ENCODE data around the gene ZBTB40.

The ZBTB40 gene

DNA sequence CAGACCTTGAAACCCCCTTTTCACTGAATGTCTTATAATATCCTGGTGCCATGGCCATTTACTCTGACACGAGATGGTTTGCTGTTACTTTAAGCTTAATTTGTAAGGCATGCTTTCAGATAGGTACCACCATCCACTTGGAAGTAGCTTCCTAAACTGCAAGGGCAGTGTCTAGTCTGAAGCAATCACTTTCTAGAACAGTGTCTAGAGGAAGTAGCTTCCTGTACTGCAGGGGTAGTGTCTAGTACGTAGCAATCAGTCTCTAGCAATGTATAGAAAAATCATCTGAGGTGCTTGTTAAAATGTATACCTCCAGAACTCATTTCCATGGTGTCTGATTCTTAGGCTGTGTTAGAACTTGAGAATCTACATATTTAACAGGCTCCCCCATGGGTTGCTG lies 42.5 kb downstream of the ZBTB40 start:
- Histone ChIP-seq H3K27ac (no peak overlapping the region), H3K4me3 (no peak overlapping the region), H3K9ac (ENCODE audit: insufficient read length) (no peak overlapping the region), H3K9me3 (ENCODE audit: low read depth, low read length) (no peaks in the 10 kb centered on the region), H3K36me3 (ENCODE audit: insufficient read depth, low read length) (peaks cover 14% of the 10 kb centered on the region; the same call in 1 of the 2 replicates)
- TF ChIP-seq POLR2AphosphoS5 (IDR thresholded peaks at IDR 0.05; ENCODE audit: borderline replicate concordance, low read depth, low read length) (no peak), FOXP2 (optimal IDR thresholded peaks at IDR 0.05; ENCODE audit: control extremely low read depth, extremely low read length, insufficient read depth) (no peak), EZH2 (IDR thresholded peaks at IDR 0.05) (no peak)
- no peak for DNase-seq (ENCODE audit: low read depth, low spot score)

DNA sequence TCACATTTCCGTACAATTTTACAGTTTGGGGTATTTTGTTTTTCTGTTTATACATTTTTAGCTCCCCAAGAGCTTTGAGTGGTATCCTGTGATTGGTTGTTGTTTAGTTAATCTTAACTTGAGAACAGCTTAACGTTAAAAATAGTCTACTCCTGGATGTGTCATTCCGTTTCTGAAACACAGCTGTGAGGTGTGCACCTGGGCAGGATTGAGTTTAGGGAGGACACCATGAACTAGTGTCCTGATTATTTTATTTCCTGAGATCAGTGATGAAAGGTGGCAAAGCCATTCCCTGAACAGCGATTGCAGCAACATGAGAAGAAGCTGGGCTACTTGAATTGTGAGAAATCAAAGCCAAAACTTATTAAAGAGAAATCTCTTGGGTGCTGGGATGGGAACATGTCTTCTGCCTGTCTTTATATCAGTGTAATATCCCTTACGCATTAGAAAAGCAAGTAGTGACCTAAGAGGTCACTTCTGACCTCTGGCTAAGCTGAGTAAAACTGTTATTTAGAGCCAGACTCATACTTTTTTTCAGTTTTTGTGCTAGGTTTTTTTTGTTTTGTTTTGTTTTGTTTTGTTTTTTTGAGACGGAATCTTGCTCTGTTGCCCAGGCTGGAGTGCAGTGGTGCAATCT lies 43.4 kb downstream of the ZBTB40 start:
- H3K9me3 ChIP-seq (ENCODE audit: low read depth, low read length), result no peaks in the 10 kb centered on the region
- H3K27ac ChIP-seq, result no peak overlapping the region
- no peak overlapping the region for H3K4me3 ChIP-seq
- no peak for DNase-seq (ENCODE audit: low read depth, low spot score)
- H3K9ac ChIP-seq (ENCODE audit: insufficient read length), result no peak overlapping the region
- TF ChIP-seq EZH2 (IDR thresholded peaks at IDR 0.05) (no peak), POLR2AphosphoS5 (IDR thresholded peaks at IDR 0.05; ENCODE audit: borderline replicate concordance, low read depth, low read length) (no peak), FOXP2 (optimal IDR thresholded peaks at IDR 0.05; ENCODE audit: control extremely low read depth, extremely low read length, insufficient read depth) (no peak)
- peaks cover 14% of the 10 kb centered on the region; the same call in 1 of the 2 replicates for H3K36me3 ChIP-seq (ENCODE audit: insufficient read depth, low read length)

DNA sequence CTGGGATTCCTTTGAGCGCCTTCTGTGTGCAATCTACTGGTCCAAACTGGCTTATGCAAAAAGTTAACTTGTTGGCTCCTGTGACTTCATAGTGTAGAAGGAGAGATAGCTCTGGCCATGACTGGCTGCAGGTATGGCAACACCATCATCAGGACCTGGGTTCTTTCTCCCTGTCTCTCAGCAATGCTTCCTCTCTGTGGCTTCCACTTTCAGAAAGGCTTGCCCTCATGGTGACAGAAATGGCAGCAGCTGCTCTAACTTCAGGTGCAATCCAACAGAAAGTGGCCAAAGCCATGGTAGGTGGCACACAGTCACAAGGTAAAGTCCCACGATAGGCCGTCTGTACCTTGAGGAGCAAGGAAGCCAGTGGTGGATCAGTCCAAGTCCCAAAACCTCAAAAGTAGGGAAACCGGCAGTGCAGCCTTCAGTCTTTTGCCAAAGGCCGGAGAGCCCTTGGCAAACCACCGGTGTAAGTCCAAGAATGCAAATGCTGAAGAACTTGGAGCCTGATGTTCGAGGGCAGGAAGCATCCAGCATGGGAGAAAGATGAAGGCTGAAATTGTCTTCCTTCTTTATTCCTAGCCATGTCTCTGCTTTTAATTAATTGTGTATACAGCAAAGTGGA lies 45.0 kb downstream of the ZBTB40 start:
- Histone ChIP-seq H3K9me3 (ENCODE audit: low read depth, low read length) (no peaks in the 10 kb centered on the region), H3K27ac (no peak overlapping the region), H3K9ac (ENCODE audit: insufficient read length) (no peak overlapping the region), H3K36me3 (ENCODE audit: insufficient read depth, low read length) (peaks cover 8% of the 10 kb centered on the region; the same call in 1 of the 2 replicates), H3K4me3 (no peak overlapping the region)
- TF ChIP-seq FOXP2 (optimal IDR thresholded peaks at IDR 0.05; ENCODE audit: control extremely low read depth, extremely low read length, insufficient read depth) (no peak), POLR2AphosphoS5 (IDR thresholded peaks at IDR 0.05; ENCODE audit: borderline replicate concordance, low read depth, low read length) (no peak), EZH2 (IDR thresholded peaks at IDR 0.05) (no peak)
- DNase-seq (ENCODE audit: low read depth, low spot score), result no peak

DNA sequence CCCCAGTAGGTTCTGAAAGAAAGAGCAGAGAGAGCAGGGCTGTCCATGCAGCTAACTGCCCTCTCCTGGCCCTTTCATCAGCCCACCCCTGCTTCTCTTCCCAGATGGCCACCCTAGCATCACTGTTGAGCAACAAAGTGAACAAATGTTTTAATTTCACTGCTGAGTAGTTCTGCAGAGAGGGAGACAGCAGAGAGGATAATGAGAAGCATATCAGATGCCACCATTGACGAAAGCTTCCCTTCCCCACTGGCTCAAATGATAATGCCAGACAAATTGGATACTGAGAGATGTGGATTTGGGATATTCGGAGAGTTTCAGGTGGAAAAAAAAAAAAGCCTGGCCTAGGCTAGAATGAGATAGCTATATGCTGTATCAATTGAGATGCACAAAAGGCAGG lies 46.8 kb downstream of the ZBTB40 start:
- no peaks in the 10 kb centered on the region for H3K9me3 ChIP-seq (ENCODE audit: low read depth, low read length)

DNA sequence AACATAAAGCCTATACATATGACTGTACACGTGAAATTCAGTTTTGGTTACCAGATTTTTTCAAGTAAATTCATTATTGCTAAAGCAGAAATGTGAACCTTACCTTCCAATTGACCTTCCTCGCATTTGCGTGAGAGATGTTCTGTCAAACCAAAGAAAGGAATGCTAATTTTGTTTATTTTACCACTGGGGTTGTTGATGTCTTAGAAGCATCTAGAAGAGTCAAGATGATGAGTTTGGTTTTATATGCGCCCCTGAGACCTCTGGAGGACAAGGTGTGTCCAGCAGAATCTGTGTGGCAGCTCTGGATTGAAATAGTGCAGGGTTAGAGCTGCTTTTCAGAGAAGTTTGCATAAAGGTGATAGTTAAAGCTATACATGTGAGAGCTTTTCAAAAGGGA lies 48.4 kb downstream of the ZBTB40 start:
- Histone ChIP-seq H3K27ac (no peak overlapping the region), H3K4me3 (no peak overlapping the region), H3K36me3 (ENCODE audit: insufficient read depth, low read length) (no peaks in the 10 kb centered on the region; the same call in 1 of the 2 replicates), H3K9ac (ENCODE audit: insufficient read length) (no peak overlapping the region), H3K9me3 (ENCODE audit: low read depth, low read length) (no peaks in the 10 kb centered on the region)
- DNase-seq (ENCODE audit: low read depth, low spot score), result no peak
- TF ChIP-seq EZH2 (IDR thresholded peaks at IDR 0.05) (no peak), FOXP2 (optimal IDR thresholded peaks at IDR 0.05; ENCODE audit: control extremely low read depth, extremely low read length, insufficient read depth) (no peak), POLR2AphosphoS5 (IDR thresholded peaks at IDR 0.05; ENCODE audit: borderline replicate concordance, low read depth, low read length) (no peak)

More for the DNA sequence above, 46.8 kb downstream of the ZBTB40 start:
- TF ChIP-seq FOXP2 (optimal IDR thresholded peaks at IDR 0.05; ENCODE audit: control extremely low read depth, extremely low read length, insufficient read depth) (no peak), EZH2 (IDR thresholded peaks at IDR 0.05) (no peak), POLR2AphosphoS5 (IDR thresholded peaks at IDR 0.05; ENCODE audit: borderline replicate concordance, low read depth, low read length) (no peak)
- DNase-seq (ENCODE audit: low read depth, low spot score), result no peak
- H3K9ac ChIP-seq (ENCODE audit: insufficient read length), result no peak overlapping the region
- H3K27ac ChIP-seq, result no peak overlapping the region
- no peak overlapping the region for H3K4me3 ChIP-seq
- H3K36me3 ChIP-seq (ENCODE audit: insufficient read depth, low read length), result no peaks in the 10 kb centered on the region; the same call in 1 of the 2 replicates

DNA sequence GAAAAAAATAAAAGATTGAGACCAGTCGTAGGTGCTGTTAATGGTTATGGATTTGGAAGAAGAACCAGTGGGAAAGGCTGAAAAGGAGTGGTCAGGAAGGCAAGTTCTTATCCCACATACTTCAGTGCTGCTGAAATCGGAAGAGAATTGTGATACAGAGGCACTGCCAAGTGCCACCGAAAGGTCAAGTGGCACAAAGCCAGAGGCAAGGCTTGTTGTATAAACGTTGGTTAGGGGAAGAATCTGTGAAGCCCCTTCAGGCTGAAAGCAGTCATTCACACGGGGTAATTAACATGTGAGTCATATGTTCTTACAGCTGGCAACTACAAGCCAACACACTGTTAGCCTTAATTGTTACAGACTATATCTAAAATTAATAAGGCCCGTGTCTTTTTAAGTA lies 48.8 kb downstream of the ZBTB40 start:
- no peak for DNase-seq (ENCODE audit: low read depth, low spot score)

DNA sequence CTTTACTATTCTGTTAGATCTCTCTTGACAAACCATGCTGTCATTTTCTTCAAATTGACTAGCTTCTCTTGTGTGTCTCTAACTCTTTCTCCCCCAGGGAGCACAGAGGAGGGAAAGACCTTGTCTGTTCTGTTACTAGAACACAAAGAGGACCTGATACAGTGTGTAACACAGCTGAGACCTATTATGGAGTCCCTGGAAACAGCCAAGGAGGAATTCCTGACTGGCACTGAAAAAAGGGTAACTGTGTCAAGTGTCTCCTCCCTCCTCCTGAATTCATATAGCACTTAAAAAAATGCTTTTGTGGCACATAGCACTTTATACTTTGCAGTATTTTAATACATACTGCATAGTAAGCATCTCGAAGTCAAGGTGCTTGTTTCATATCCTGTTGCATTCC lies 50.6 kb downstream of the ZBTB40 start:
- no peak overlapping the region for H3K27ac ChIP-seq
- no peaks in the 10 kb centered on the region for H3K9me3 ChIP-seq (ENCODE audit: low read depth, low read length)
- TF ChIP-seq POLR2AphosphoS5 (IDR thresholded peaks at IDR 0.05; ENCODE audit: borderline replicate concordance, low read depth, low read length), result no peak
- TF ChIP-seq FOXP2 (optimal IDR thresholded peaks at IDR 0.05; ENCODE audit: control extremely low read depth, extremely low read length, insufficient read depth), result no peak
- TF ChIP-seq EZH2 (IDR thresholded peaks at IDR 0.05), result no peak
- no peak overlapping the region for H3K4me3 ChIP-seq
- DNase-seq (ENCODE audit: low read depth, low spot score), result no peak
- peaks cover 13% of the 10 kb centered on the region for H3K36me3 ChIP-seq (ENCODE audit: insufficient read depth, low read length)
- H3K9ac ChIP-seq (ENCODE audit: insufficient read length), result no peak overlapping the region

More for the DNA sequence above, 48.8 kb downstream of the ZBTB40 start:
- Histone ChIP-seq H3K9ac (ENCODE audit: insufficient read length) (no peak overlapping the region), H3K27ac (no peak overlapping the region), H3K4me3 (no peak overlapping the region), H3K9me3 (ENCODE audit: low read depth, low read length) (no peaks in the 10 kb centered on the region), H3K36me3 (ENCODE audit: insufficient read depth, low read length) (no peaks in the 10 kb centered on the region; the same call in 1 of the 2 replicates)
- TF ChIP-seq FOXP2 (optimal IDR thresholded peaks at IDR 0.05; ENCODE audit: control extremely low read depth, extremely low read length, insufficient read depth) (no peak), EZH2 (IDR thresholded peaks at IDR 0.05) (no peak), POLR2AphosphoS5 (IDR thresholded peaks at IDR 0.05; ENCODE audit: borderline replicate concordance, low read depth, low read length) (no peak)

DNA sequence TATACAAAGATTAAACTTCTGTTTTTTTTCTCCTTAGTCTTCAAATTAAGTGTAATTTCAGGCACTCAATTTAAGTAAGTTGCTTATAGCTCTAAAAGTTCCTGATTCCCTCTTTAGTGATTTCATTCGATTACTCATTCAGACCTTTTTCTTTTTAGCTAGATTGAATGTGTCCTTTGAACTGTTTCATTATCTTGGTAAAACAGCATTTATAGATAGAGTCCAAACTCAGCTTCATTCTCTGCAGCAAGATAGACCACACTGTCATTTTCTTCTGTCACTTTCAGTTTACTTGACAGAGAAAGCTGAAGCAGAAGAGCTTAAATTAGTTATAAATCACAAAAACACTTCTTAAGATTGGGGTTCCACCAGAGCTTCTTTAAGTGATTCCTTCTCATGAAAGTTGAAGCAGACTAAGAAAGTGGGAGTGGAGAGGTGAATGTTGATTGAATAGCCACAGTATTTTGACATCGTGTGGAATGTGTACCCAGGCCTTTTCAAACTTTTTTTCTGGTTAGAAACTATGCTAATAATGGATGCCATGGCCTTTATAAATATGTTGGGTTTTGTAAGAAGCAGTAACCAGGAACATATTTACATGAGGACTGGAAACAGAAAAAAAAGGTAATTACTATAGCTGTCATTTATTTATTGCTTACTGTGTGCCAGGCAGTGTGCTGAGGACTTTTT lies 52.2 kb downstream of the ZBTB40 start:
- no peak for TF ChIP-seq EZH2 (IDR thresholded peaks at IDR 0.05)
- no peak for TF ChIP-seq FOXP2 (optimal IDR thresholded peaks at IDR 0.05; ENCODE audit: control extremely low read depth, extremely low read length, insufficient read depth)
- TF ChIP-seq POLR2AphosphoS5 (IDR thresholded peaks at IDR 0.05; ENCODE audit: borderline replicate concordance, low read depth, low read length), result no peak
- no peak overlapping the region for H3K27ac ChIP-seq
- no peak overlapping the region for H3K4me3 ChIP-seq
- DNase-seq (ENCODE audit: low read depth, low spot score), result no peak
- no peaks in the 10 kb centered on the region for H3K9me3 ChIP-seq (ENCODE audit: low read depth, low read length)
- peaks cover 30% of the 10 kb centered on the region for H3K36me3 ChIP-seq (ENCODE audit: insufficient read depth, low read length)
- H3K9ac ChIP-seq (ENCODE audit: insufficient read length), result no peak overlapping the region

Data from SK-N-MC (cell line).